Stimulated activated CD4-positive, alpha-beta T cell treated with anti-CD3 and anti-CD28 coated beads, Interleukin-4, amount 100 ng/mL, for 1 hour (primary cell): ENCODE measurements around the gene CELSR3.
A peak's percentile ranks its signal among the peaks of the same experiment; 100 is the strongest.

ENCODE experiments used
- DNase-seq: peaks from one replicate; pipeline ENCODE4 v3.0.0-alpha.2; 2020

The CELSR3 gene

DNA sequence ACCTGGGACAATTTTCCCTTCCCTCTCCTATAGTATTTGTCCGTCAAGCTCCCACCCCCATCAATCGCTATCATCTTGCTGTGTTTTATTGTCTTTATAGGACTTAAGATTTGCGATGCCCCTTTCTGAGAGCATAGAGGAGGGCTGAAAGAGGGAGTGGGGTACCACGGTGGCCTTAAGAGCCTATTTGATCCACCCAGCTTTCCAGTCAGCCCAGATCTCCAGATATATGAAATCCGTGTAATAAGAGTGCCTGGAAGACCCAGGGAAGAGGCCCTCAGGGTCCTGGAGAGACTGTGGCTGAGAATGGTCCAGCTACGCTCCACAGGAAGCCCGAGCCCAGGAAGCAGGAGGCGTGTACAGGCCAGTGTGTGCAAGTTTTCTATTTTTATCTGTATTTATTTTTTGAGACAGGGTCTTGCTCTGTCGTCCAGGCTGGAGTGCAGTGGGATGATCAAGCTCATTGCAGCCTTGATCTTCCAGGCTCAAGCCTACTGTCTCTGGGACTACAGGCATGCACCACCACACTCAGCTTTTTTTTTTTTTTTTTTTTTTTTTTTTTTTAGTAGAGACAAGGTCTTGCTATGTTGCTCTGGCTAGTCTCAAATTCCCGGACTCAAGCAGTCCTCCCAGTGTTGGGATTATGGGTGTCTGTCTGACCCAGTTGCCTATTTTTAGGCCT is 24.0 kb upstream of the CELSR3 start:
- DNase-seq: no peak

DNA sequence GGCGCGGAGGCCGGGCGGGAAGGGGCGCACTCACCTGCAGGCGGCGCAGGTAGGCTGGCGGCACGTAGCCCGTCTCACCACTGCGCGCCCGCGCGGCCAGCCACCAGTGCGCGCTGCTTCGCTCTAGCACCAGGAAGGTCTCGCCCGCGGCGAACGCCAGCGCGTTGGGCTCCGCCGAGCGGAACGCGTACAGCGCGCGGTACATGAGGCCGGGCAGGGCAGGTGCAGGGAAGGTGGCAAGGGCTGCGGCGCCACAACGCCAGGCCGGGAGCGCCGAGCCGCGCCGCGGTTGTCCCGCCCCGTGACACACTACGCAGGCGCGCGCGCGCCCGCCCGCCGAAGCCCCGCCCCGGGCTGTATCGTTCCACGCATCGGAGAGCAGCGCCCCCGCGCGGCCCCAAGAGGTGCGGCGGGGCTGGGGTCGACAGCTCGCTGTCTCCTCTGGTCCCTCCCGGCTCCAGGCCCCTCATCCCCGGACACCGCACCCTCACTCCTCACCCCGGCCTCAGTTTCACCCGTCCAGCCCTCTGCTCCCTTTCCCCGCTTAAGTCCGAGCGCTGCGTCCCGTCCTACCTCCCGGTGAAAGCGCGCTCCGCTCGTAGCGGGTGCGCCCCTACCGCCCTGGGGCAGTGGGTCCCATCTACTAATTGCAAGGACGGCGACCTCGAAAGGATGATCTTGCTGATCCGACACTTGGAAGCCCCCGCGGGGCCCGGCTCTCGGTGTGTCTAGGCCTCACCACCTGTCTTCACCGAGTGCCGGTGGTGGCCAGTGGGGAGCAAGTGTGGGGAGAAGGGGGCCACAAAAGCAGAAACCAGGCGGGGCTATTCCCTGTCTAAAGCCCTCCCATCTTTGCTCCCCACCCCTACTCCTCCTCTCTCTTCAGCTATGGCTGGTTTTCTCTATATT is 23.2 kb upstream of the CELSR3 start, which contains the start of gene NCKIPSD:
NCKIPSD (minus strand) TSS at position 313 of the 909 bp plus-strand sequence; CDS start at position 205, 108 bp downstream.
- peak; percentile 92 for DNase-seq

DNA sequence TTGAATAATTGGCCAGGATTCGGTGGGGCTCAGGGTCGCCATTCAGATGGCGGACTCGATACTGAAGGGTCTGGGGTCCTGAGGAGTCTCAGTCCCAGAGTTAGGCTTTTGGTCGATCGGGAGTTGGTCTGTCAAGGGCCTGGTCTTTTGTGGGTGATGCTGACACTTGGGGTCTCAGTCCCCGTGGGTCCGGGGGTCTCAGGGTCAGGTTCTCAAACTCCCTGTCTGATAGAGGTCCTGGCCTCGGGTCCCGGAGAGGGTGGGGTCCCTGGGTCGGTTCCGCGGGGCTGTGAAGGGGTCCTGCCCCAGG is 22.6 kb upstream of the CELSR3 start:
- DNase-seq: no peak

DNA sequence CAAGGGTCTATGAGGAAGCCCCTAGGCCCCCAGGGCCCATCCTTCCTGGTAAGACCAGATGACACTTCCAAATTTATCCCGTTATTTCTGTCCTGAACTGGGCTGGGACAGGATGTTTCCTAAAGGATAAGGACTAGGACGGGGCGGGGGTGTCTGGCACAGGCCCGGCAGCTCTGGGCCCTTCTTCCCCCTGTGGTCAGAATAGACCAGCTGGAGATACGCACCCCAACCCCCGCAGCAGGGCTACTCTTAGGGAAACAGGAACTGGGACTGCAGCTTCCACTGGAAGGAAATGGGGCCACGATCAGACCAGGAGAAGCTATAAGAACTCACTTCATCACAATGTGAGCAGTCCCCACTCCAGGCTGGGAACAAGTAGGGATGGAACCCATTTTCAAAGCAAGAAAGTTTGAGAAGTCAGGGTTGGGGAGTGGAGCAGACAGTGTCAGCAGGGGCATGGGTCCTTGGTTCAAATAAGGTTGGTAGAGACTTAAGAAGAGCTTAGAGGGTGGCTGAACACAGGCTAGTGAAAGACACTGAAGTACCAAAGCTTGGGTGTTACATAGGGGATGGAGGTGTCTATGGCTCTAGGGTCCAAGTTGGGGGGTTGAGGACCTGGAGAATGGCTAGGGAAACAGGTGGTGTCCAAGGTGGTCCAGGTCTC is 21.9 kb upstream of the CELSR3 start:
- no peak for DNase-seq

DNA sequence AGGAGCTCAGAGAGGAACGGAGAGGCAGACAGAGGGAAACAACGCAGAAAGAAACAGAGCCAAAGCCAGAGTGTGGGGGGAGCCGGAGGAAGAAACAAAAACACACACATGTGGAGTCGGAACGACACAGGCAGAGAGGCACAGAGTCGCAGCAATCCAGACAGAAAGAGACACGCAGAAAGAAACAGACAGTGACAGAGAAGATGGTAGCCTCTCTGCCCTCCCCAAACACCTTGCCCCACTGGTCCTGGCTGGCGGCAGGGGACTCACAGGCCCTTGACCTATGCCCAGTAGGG is 21.3 kb upstream of the CELSR3 start:
- DNase-seq: no peak

DNA sequence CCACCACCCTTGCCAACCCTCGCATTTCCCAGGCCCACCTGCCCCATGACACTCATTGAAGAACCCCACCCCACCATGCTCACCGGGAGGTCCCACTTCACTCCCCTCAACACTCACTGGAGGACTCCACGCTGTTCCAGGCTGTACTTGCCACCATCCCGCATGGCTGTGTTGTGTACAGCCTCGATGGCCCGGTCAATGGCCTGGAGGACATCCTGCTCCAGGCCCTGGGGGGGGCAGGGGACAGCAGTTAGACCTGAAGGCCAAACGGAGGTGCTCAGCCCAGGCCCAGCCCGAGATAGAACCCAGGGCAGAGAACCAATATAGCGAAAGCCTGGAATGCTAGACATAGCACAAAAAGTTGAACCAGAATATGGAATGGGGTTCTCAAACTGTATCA is 20.1 kb upstream of the CELSR3 start:
- no peak for DNase-seq

DNA sequence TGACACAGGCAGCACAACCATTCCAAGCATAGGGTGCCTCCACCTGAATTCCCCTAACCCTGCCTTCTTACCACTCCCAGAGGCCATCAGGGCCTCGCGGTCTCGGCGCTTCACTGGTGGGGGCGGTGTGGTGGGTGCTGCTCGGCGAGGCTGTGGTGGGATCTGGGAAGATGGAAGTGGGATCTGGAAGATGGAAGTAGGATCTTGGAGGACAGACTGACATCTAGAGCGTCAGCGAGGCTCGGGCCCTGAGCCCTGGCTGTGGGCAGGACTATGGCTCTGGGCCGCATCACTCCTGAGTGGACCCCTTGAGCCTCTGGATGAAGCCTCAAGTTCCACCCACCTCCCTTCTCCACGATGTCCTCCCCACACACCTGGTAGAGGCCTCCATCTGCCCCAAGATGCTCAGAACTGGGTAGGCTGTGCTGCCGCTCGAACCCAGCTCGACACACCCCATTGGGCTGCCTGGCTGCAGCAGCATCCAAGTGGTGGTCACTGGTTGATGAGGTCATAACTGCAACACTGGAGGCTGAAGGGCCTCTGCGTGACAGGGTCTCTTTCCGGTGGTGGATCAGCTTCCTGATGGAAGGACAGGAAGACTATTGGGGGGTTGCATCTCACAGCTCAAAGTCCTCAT is 19.4 kb upstream of the CELSR3 start:
- DNase-seq: no peak

DNA sequence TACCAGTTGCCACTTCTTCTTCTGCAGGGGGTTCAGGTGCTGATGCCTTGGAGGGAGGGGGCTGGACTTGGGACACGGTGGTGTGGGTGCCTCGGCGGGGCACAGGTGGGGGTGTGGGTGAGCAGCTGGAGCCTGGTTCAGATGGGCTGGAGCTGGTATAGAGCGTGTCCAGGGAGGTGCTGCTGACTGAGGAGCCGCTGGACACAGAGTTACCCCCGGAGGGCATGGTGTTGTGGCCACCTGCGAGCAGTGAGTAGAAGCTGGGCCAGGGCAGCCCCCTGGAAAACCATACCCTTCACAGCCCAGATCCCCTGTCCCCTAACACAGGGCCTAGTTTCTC is 18.8 kb upstream of the CELSR3 start:
- DNase-seq: no peak

DNA sequence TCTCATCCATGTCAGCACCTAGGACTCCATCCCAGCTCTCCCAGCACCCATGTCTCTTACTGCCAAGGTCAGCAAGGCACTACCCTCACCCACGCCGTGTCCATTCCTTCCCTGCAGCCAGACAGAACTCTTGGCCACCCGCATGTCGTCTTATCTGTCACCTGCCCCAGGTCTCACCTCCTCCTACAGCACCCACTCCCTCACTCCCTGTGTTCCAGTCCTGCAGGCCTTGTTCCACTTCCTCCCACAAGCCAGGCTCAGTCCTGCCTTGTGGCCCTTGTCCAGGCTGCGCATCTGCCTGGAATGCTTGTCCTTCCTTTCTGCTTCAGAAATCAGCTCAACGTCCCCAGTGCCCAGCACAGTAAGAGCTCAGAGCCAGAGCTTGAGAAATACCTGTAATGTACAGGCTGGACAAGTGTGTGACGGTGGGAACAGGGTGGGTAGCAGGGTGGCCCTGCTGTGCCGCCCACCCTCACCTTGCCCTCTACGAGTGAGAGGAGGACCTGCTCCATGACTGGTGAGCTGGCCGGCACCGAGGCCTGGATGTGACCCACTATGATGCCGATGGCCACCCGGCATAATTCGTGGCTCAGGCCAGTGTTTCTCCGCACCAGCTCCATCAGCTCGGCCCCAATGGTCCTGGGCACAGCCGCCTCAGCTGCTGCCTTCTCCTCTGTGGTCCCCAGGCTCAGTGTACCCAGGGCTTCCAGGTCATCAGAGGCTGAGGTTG is 18.3 kb upstream of the CELSR3 start:
- DNase-seq: no peak

DNA sequence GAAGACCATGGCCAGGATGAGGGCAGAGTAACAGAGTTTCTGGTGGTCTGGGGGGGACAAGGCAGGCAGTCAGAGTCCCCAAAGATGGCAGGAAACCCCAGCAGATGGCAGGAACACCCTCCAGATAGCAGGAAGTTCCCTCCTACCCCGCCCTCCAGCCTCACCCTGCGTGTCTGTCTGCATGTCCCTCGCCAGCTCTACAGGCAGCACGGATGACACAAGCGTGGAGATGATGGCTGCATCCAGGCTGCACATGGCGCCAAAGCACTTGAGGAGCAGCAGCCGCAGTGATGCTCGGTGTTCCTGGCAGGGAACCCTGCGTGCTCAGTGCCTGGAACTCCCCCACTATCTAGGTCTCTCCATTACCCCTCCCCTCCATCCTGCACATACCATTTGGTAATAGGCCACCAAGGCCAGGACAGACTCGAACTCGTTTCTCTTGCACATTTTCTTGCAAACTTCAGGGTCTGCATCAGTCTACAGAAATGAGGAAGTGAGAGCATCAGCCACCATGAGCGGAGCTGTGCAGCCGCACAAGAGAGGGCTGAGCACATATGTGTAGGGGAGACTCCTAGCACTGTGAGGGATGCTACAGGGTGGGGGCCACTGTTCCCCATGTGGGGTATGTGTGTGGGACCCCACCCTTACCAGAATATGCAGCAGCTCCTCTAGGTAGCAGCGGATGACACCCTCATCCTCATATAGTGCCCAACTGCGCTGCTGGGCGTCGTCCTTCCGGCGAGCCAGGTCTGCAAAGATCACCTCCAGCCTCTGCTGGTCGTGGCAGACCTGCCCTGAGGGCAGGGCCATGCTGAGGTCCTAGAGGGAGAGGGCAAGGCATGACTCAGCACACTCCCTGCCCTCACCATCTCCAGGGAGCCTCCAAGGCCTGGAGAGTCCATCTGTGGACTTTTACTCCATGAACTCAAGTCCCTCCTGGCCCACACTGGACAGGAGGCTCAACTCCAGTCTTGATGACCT is 17.0 kb upstream of the CELSR3 start:
- DNase-seq: no peak

DNA sequence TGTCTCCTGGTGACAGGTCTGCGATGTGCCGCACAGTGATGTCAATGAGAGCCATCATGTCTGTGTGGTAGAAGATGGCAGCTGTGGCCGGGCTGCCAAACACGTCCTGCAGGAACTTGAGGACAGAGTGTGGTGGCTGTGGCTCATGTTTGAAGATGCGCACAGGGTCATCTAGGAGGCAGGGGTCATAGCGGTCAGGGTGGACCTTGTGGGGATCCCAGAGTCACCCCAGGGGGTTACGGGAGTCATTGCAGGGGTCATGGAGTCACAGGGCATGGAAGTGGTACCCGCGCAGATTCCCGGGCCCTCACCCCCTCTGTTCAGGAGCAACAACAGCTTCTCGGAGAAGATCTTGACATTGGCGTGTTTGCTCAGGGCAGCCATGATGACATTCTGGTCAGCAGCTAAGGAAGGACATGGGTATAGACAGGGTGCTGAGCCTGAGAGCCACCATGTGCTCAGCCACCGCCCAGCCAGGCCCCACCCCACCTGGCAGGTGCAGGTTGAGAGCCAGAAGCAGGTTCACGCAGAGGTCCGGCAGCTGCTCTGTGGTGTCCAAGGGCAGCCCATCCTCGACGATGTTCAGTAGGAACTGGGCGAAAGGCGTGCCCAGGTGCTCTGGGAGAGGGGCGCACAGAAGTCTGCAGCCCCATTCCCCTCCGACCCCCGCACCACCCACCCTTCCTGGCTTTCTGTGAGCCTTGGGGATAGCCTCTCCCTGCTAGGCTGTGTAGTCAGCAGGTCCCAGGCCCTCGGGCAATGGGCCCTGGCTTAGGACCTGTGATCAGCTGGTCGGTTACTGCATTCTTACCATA is 16.1 kb upstream of the CELSR3 start:
- no peak for DNase-seq

DNA sequence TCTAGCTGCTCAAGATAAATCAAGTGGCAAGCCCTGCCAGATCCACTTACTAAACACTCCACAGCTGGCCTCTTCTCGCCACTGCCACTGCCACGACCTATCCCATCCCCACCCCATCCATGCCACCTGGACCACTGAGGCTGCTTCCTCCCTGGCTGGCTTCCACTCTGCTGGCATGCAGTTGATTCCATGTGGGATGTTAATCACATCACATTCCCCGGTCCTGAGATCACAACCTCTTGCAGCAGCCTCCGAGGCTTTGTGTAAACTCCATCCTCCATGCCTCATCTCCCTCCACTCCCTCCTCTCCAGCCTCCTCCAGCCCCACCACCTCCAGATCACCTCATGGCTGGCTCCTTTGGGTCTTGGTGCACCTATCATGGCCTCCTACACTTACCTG is 15.4 kb upstream of the CELSR3 start:
- DNase-seq: no peak

DNA sequence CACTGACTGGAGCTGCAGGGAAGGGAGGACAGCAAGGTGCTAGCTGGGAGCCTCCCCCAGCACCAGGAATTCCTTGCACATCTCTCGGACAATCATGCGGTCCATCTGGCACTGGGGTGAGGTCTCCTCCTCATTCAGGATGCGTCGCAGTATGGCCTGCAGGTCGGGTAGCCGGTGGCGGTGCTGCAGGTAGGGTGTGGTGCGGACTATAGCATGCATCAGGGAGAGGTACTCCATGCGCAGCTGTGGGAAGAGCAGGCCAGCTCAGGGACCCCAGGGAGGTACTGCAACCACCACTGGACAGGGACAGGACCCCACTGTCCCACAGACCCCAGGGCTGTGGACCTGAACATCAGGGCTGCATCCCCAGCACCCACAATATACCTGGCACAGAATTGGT is 11.8 kb upstream of the CELSR3 start:
- no peak for DNase-seq

DNA sequence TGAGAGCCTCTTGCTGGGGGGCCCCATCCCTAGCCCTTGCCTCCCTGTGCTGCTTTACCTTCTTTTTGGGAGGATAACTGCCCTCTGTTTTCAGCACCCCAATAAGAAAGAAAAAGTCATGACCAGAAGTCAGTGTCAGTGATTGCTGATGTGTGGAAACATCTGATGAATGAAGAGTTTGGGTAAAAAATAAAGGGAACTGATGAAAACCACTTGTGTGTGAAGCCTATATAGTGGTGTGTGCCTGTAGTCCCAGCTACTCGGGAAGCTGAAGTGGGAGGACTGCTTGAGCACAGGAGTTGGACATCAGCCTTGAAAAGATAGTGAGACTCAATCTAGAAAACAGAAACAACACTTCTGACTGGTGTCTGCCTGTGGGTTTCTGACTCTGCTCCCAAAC is 9.8 kb upstream of the CELSR3 start:
- no peak for DNase-seq

DNA sequence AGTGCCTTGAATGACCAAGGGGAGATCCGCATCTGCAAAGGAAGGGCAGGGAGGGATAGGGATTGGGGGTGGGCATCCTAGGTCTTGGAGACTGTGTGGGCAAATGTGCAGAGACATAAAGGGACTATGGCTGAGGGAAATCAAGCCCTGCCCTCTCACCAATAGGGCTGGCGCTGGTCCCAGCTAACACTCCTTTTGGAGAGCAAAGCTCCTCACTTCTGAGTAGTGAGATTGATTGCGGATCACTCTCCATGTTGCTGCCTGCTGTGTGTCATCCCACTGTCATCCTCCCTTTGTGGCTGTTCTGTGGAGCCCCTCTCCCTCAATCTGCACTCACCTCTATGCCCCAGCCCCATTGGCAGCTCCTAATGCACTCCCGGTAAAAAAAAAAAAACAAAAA is 2.2 kb upstream of the CELSR3 start:
- DNase-seq: no peak

DNA sequence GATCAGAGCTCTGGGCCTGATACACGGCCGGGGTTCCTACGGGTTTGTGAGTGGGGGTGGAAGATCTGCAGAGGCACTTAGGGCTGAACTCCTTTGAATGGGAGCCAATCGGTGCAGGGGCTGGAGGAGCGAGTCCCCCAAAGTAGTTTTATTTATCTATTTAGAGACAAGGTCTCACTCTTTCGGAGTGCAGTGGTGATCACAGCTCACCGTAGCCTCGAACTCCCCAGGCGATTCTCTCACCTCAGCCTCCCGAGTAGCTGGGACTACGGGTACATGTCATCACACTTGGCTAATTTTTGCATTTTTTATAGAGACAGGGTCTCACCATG is 1.6 kb upstream of the CELSR3 start:
- no peak for DNase-seq

DNA sequence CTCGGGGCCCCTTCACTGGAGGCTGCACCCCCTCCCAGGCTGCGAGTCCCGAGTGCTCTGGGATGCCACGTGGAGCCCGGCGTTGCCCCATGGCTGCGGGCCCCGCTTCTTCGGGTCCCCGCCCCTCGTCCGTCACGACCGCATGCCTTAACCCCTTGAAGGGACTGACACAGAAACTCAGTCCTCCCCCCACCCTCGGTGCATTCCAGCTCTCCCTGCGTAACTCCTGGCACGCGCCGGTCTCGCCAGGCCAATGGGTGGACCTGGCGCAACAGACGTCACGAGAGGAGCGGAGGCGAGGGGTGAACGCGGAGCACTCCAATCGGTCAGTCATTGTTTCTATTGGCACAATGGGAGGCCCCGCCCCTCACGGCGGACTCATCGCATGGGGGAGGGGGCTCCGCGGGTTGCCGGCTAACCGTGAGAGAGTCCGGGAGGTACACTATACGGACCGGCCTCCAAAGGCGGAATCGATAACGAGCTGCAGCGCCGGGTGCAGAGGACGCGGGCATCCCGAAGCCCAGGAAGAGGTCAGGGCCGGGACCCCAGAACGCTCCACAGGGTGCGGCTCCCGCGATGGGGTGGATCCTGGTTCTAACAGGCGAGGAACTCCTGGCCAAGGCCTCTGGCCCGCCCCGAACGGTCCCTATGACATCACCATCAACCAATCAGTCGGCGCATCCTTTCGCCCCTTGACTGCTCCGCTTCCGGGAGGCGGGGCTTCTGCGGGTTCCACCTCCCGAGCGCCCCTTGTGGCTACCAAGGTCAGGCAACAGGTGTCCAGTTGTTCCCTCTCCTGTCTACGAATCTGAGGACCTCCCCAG is 1.0 kb upstream of the CELSR3 start:
- peak; percentile 84 for DNase-seq

DNA sequence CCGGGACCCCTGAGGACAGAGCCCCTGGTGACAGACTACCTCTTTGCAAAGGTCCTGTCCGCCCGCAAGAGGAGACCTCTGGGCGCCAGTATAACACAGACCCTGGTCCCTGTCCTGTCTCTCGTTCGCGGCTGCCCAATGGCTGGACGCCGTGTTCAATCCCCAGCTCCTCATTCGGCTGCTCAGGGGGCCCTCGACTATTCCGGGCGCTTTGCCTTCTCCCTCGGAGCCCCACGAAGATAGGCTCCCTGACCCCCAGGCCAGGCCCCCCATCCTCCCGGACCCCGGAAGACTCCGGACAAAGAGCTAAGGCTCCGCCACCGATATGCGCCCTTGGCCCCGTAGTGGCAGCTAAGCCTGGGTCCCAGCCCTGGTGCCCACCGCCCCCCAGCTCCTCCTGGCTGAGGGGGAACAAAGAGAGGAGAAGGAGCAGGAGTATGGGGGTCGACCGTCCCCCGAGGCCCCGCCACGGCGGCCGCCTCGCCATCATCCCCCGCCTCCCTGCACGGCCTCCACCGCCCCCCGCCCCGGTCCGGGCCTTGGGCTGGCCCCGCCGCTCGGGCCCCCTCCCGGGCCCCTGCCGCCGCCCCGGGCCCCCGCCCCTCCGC is 437 bp downstream of the CELSR3 start:
- no peak for DNase-seq

DNA sequence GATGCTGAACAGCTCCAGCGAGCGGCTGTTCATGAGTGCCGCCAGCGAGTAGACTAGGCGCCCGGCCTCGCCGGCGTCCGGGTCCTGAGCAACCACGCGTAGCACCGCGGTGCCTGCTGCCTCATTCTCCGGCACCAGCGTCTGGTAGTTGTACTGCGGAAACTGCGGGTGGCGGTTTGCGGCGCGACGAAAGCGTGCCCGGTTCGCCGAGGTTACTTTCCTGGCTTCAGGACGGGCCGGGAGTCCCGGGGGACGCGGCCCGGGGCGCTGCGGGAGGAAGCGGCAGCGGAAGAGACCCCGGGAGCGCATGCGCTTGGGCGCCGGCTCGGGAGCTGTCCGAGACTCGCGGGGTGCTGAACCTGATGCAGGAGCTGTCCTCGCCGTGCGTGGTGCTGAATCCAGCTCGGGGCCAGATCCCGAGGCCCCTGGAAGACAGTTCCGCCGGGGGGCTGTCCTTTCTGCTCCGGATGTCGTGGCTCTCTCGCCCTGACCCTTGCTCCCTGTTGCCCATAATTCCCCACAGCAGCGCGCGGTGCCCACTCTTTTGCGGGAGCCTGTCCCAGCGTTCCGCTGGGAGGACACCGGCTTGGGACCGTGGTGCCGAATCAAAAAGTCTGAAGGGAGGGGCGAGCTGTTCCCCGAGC is 1.1 kb downstream of the CELSR3 start:
- peak; percentile 76 for DNase-seq
